NB4 (cell line): Measurements from ENCODE around the gene SLC35E3.

ENCODE experiments used
- CTCF ChIP-seq: IDR thresholded peaks from one replicate; pipeline ENCODE4 v1.5.1; 2012; ENCODE audit warnings: low read depth, low read length
- MAX ChIP-seq: IDR thresholded peaks from 2 replicates; pipeline ENCODE4 v1.6.1; 2011; ENCODE audit warnings: low read depth, low read length
- POLR2A ChIP-seq: IDR thresholded peaks from 2 replicates; pipeline ENCODE4 v1.6.1; 2011; ENCODE audit warnings: mild to moderate bottlenecking; ENCODE audit not compliant: insufficient read length; ENCODE audit errors: extremely low read depth

DNA sequence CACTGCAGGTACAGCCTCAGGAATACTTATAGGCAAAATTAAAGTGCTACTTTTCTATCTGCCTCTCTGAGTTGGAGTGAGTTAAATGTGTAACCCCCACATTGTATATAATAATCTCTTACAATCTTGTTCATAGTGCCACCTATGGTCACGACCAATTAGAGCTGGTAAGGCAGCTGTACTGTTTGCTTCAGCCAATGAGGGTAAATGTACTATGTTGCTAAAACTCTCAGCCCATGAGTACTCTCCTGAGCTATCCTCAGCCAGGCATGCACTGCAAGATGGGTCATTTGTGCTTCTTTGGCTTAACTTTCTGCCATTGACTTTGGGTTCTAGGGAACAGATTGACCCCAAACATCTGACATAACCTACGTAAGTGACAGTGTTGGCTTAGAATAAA, 47.0 kb downstream of the SLC35E3 start:
- TF ChIP-seq CTCF (no peak), POLR2A (no peak), MAX (no peak)
